Naive thymus-derived CD4-positive, alpha-beta T cell (primary cell): ENCODE data around the gene CAMTA1. TPM values are rescaled to one million over a fixed set of nuclear protein-coding genes. Genes with fewer than 3 reads are reported as not detected.
"Not testable (repeated sequence)": the region's sequence is repeated elsewhere in the genome, so short reads cannot be mapped to it uniquely, and the experiment has no call there.

Experiments used
- ATAC-seq: fragments of 150-1000 bp; cut with Tn5 transposase; 2 replicates; pipeline ENCODE4 v1.10.0; 2021; ENCODE audit warnings: mild to moderate bottlenecking, moderate library complexity
- CTCF ChIA-PET: fragments of 350-600 bp; sonication (Branson Sonifier 250); formaldehyde crosslinking; loops from one replicate; lab custom pipeline; 2021; ENCODE audit warnings: antibody characterized with exemption; lab: Charles Lee
- POLR2A ChIA-PET: fragments of 350-600 bp; sonication (Branson Sonifier 250); formaldehyde crosslinking; loops from one replicate; lab custom pipeline; 2021; ENCODE audit warnings: antibody characterized with exemption, inconsistent platforms; lab: Charles Lee
- DNase-seq, 9 donors: peaks; one replicate each; pipeline versions ENCODE4 v3.0.0 to v3.0.0-alpha.2; 2020 to 2022; ENCODE audit warnings: mixed read lengths in 1 of 9
- H3K27ac ChIP-seq: one replicate; pipeline ENCODE4 v1.7.0; 2013; ENCODE audit warnings: mild to moderate bottlenecking, low read depth, low read length, moderate library complexity
- H3K27me3 ChIP-seq, 2 donors: one replicate each; pipeline ENCODE4 v1.7.0; 2013; ENCODE audit warnings: low read length in 2 of 2, mild to moderate bottlenecking in 2 of 2, moderate library complexity in 2 of 2; ENCODE audit not compliant: control insufficient read depth in 2 of 2, insufficient read depth in 2 of 2
- H3K36me3 ChIP-seq, 3 experiments: 1 replicate in 2 of 3; 2 replicates in 1 of 3; pipeline ENCODE4 v1.7.0; 2013; ENCODE audit warnings: low read length in 3 of 3, mild to moderate bottlenecking in 3 of 3, moderate library complexity in 1 of 3; ENCODE audit not compliant: insufficient read depth in 3 of 3, control insufficient read depth in 2 of 3
- H3K4me1 ChIP-seq, 2 donors: one replicate each; pipeline ENCODE4 v1.7.0; 2013; ENCODE audit warnings: low read length in 2 of 2, mild to moderate bottlenecking in 2 of 2, moderate library complexity in 1 of 2; ENCODE audit not compliant: control insufficient read depth in 2 of 2, insufficient read depth in 2 of 2
- H3K4me3 ChIP-seq: 2 replicates; pipeline ENCODE4 v1.7.0; 2013; ENCODE audit warnings: mild to moderate bottlenecking, low read length
- H3K9me3 ChIP-seq, 3 experiments: 1 replicate in 2 of 3; 2 replicates in 1 of 3; pipeline ENCODE4 v1.7.0; 2013; ENCODE audit warnings: low read length in 3 of 3; ENCODE audit not compliant: control insufficient read depth in 2 of 3
- H3K27ac Mint-ChIP-seq, 9 donors: one replicate each; pipeline ENCODE4 v1.8.0; 2020 to 2022; ENCODE audit warnings: mixed read lengths in 9 of 9, mild to moderate bottlenecking in 8 of 9, moderate library complexity in 5 of 9, inconsistent platforms in 2 of 9
- H3K27me3 Mint-ChIP-seq, 5 donors: one replicate each; pipeline ENCODE4 v1.8.0; 2021 to 2022; ENCODE audit warnings: mixed read lengths in 5 of 5, mild to moderate bottlenecking in 1 of 5
- H3K36me3 Mint-ChIP-seq, 5 donors: one replicate each; pipeline ENCODE4 v1.8.0; 2020 to 2022; ENCODE audit warnings: mixed read lengths in 5 of 5, mild to moderate bottlenecking in 3 of 5, inconsistent platforms in 1 of 5
- H3K4me1 Mint-ChIP-seq, 7 donors: one replicate each; pipeline ENCODE4 v1.8.0; 2020 to 2022; ENCODE audit warnings: mixed read lengths in 7 of 7, mild to moderate bottlenecking in 3 of 7, inconsistent platforms in 1 of 7
- H3K4me3 Mint-ChIP-seq, 10 donors: one replicate each; pipeline ENCODE4 v1.8.0; 2020 to 2022; ENCODE audit warnings: mild to moderate bottlenecking in 10 of 10, mixed read lengths in 10 of 10, moderate library complexity in 6 of 10, inconsistent platforms in 2 of 10
- H3K9me3 Mint-ChIP-seq, 11 donors: one replicate each; pipeline ENCODE4 v1.8.0; 2020 to 2022; ENCODE audit warnings: mixed read lengths in 11 of 11, mild to moderate bottlenecking in 4 of 11, inconsistent platforms in 1 of 11, moderate library complexity in 1 of 11
- intact Hi-C, 2 donors: fragments of 100-400 bp; cut with micrococcal nuclease; formaldehyde crosslinking; loops; one replicate each; pipeline ENCODE4 v1.15.1; 2023
- polyA plus RNA-seq, 2 donors: library from polyadenylated mRNA; unstranded; fragments of 300-500 nt; fragmentation: Illumina TruSeq; gene quantifications; one replicate each; pipeline ENCODE4 v1.2.3, GENCODE V29; 2021
- total RNA-seq, 6 experiments: library from RNA in 5 of 6; stranded (reverse) in 5 of 6; gene quantifications; 1 replicate in 5 of 6; 2 replicates in 1 of 6; pipeline ENCODE4 v1.2.3 and lab custom pipeline; 2021 to 2026

The CAMTA1 gene
- total and polyA plus RNA-seq, 7 experiments from 2014 or later: 38.1 to 68.6 (median 42.6) TPM

GRCh38 chr1:7375329-7375728 is 590.1 kb downstream of the CAMTA1 start:
- Histone ChIP-seq H3K4me1 (no peaks in the 10 kb centered on the region), H3K4me3 (no peak overlapping the region), H3K36me3 (no peaks in the 10 kb centered on the region), H3K9me3 (no peaks in the 10 kb centered on the region), H3K27me3 (no peaks in the 10 kb centered on the region), H3K27ac (no peak overlapping the region)
- ChIA-PET POLR2A (no interaction called here), CTCF (no interaction called here)
- ATAC-seq: no peak
- H3K9me3 Mint-ChIP-seq: no peaks in the 10 kb centered on the region
- no peaks in the 10 kb centered on the region for H3K36me3 Mint-ChIP-seq
- intact Hi-C loops: no loop called here
- no peak overlapping the region for H3K27ac Mint-ChIP-seq
- H3K27me3 Mint-ChIP-seq: peaks cover 0 to 20% (median 15%) of the 10 kb centered on the region in 5 donors
- no peak for DNase-seq
- H3K4me3 Mint-ChIP-seq: no peak overlapping the region
- H3K4me1 Mint-ChIP-seq: no peaks in the 10 kb centered on the region

- no peaks in the 10 kb centered on the region for H3K36me3 ChIP-seq
- Mint-ChIP-seq H3K36me3 (no peaks in the 10 kb centered on the region), H3K27me3 (peaks cover 0 to 20% (median 15%) of the 10 kb centered on the region in 5 donors), H3K4me3 (no peak overlapping the region), H3K27ac (no peak overlapping the region), H3K4me1 (no peaks in the 10 kb centered on the region), H3K9me3 (no peaks in the 10 kb centered on the region)
- no peaks in the 10 kb centered on the region for H3K4me1 ChIP-seq
- no peaks in the 10 kb centered on the region for H3K9me3 ChIP-seq
- ATAC-seq (no peak), DNase-seq (no peak)
- no peak overlapping the region for H3K4me3 ChIP-seq
- ChIA-PET CTCF (no interaction called here), POLR2A (no interaction called here)
- intact Hi-C loops: no loop called here
- H3K27me3 ChIP-seq: no peaks in the 10 kb centered on the region
- H3K27ac ChIP-seq: no peak overlapping the region
Measured at GRCh38 chr1:7375781-7376660, 590.8 kb downstream of the CAMTA1 start.

- Histone ChIP-seq H3K4me1 (no peaks in the 10 kb centered on the region), H3K9me3 (no peaks in the 10 kb centered on the region), H3K36me3 (no peaks in the 10 kb centered on the region), H3K27ac (no peak overlapping the region), H3K27me3 (no peaks in the 10 kb centered on the region), H3K4me3 (no peak overlapping the region)
- intact Hi-C loops: no loop called here
- ChIA-PET POLR2A (no interaction called here), CTCF (no interaction called here)
- Mint-ChIP-seq H3K27ac (no peak overlapping the region), H3K36me3 (no peaks in the 10 kb centered on the region), H3K4me1 (no peaks in the 10 kb centered on the region), H3K4me3 (no peak overlapping the region), H3K9me3 (peaks cover 0 to under 1% (median 0%) of the 10 kb centered on the region in 11 donors), H3K27me3 (peaks cover 0 to 20% (median 15%) of the 10 kb centered on the region in 5 donors)
- ATAC-seq (no peak), DNase-seq (no peak)
Measured at GRCh38 chr1:7376676-7377075, 591.4 kb downstream of the CAMTA1 start.

GRCh38 chr1:7378346-7379130 is 593.3 kb downstream of the CAMTA1 start:
- no peak for ATAC-seq

GRCh38 chr1:7379441-7379971 is 594.3 kb downstream of the CAMTA1 start:
- Mint-ChIP-seq H3K27ac (no peak overlapping the region), H3K36me3 (no peaks in the 10 kb centered on the region), H3K9me3 (peaks cover 0 to 9% (median 0%) of the 10 kb centered on the region in 11 donors), H3K4me3 (no peak overlapping the region), H3K4me1 (no peaks in the 10 kb centered on the region), H3K27me3 (peaks cover 5 to 21% (median 15%) of the 10 kb centered on the region in 5 donors)
- ATAC-seq (no peak), DNase-seq (no peak)
- H3K9me3 ChIP-seq: peaks cover 0 to 4% (median 0%) of the 10 kb centered on the region in 3 experiments
- CTCF ChIA-PET: no interaction called here
- no peak overlapping the region for H3K4me3 ChIP-seq
- no peaks in the 10 kb centered on the region for H3K36me3 ChIP-seq
- no peaks in the 10 kb centered on the region for H3K27me3 ChIP-seq
- POLR2A ChIA-PET: no interaction called here
- no peaks in the 10 kb centered on the region for H3K4me1 ChIP-seq
- intact Hi-C loops: no loop called here
- H3K27ac ChIP-seq: no peak overlapping the region

More at GRCh38 chr1:7378346-7379130, 593.3 kb downstream of the CAMTA1 start:
- Histone ChIP-seq H3K27me3 (no peaks in the 10 kb centered on the region), H3K4me3 (no peak overlapping the region), H3K36me3 (no peaks in the 10 kb centered on the region), H3K4me1 (no peaks in the 10 kb centered on the region), H3K27ac (no peak overlapping the region), H3K9me3 (peaks cover 0 to 4% (median 0%) of the 10 kb centered on the region in 3 experiments)
- DNase-seq: no peak
- H3K27me3 Mint-ChIP-seq: peaks cover 5 to 25% (median 15%) of the 10 kb centered on the region in 5 donors
- H3K4me3 Mint-ChIP-seq: no peak overlapping the region
- intact Hi-C loops: no loop called here
- CTCF ChIA-PET: no interaction called here
- POLR2A ChIA-PET: no interaction called here
- H3K27ac Mint-ChIP-seq: no peak overlapping the region
- no peaks in the 10 kb centered on the region for H3K36me3 Mint-ChIP-seq
- H3K9me3 Mint-ChIP-seq: peaks cover 0 to 9% (median 0%) of the 10 kb centered on the region in 11 donors
- no peaks in the 10 kb centered on the region for H3K4me1 Mint-ChIP-seq

GRCh38 chr1:7380068-7380467 is 594.8 kb downstream of the CAMTA1 start:
- H3K27ac ChIP-seq, CTCF ChIA-PET, H3K4me3 Mint-ChIP-seq, H3K4me3 ChIP-seq, H3K27ac Mint-ChIP-seq, H3K9me3 Mint-ChIP-seq, H3K27me3 ChIP-seq, H3K36me3 ChIP-seq, DNase-seq, ATAC-seq, H3K4me1 ChIP-seq, H3K9me3 ChIP-seq, H3K4me1 Mint-ChIP-seq, H3K36me3 Mint-ChIP-seq, intact Hi-C loops, POLR2A ChIA-PET: not testable (repeated sequence)
- peaks cover 5 to 21% (median 12%) of the 10 kb centered on the region in 5 donors for H3K27me3 Mint-ChIP-seq
